ENCODE measurements around the gene LDLRAP1.
A peak's percentile ranks its signal among the peaks of the same experiment; 100 is the strongest.

Gene LDLRAP1

DNA sequence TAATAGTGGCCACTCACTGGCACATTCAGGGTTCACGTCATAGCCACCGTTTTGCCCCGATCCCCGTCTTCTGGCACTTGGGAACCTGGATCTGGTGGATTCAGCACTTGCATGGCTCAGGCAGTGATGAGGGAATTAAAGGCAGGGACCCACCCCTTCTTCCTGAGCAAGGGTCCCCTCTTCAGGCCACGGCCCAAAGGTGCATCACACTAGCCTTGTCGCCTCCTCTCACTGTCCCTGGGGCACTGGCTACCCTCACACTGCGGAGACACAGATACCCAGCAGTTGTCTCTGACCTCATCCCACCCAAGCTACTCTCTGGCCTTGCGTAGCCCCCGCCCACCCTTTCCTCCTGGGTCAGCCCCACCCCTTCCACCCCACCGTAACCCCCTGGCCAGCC, 19.9 kb upstream of the LDLRAP1 start:
- DNase-seq = no peak

DNA sequence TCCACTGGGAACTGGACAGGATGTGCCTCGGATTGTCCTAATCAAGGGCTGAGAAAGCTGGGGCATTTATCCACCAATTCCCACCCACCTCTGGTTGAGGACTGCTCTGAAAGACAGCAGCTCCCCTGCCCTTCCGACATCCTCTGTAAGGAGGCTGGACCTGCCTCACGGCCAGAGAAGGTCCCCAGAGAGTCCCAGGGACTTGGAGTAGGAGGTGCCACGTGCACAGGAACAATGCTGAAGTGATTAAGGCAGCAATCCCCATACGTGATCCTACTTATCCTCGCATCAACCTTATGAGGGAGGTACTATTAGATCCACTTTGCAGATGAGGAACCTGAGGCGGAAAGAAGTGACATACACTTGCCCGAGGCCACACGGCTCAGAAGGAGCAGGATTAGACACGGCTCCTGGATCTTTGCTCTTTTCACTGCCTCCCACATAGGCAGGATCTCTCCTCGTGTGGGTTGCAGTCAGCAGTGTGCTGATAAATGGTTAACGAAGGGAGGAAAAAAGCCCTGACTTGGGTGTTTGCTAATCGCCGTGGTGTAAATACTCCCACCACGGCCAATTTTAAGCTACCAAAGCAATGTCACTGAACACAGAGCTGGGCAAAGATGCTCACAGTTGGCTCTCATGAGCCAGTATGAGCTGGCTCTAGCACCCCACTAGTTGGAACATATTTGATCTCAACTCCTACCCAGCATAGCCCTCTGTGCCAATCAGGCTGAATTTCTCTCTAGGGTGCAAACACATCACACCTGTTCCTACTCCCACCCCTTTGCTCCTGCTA, 18.6 kb upstream of the LDLRAP1 start:
- DNase-seq = no peak

DNA sequence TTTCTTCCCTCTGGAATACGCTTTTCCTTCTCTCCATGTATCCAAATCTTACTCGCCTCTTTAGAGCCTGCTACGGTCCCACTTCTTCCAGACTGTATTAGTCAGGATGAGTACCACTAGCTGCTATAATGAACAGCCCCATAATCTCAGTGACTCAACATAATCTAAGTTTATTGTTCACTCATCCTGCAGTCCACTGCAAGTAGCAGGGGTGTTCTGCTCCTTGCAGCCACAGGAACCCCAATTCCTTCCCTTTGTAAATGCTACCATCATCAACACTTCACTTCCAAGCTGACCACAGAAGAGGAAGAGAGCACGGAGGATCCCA, 18.1 kb upstream of the LDLRAP1 start:
- no peak for DNase-seq

DNA sequence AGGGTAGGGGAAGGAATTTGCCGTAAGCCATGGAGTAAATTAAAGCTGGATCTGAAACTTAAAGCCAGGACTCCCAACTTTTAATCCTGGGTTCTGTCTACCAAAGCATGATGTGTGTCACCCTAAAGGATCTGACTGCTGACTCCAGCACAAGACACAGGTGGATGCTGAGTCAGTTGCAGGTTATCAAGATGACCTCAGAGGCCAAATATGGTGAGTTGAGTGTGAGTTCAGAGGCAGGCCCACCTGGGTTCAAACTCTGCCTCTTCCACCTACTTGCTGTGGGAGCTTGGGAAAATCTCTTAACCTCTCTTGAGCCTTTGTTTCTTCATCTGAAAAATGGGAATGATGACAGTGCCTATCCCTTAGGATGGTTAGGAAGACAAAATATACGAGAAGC, 16.7 kb upstream of the LDLRAP1 start:
- DNase-seq = no peak

DNA sequence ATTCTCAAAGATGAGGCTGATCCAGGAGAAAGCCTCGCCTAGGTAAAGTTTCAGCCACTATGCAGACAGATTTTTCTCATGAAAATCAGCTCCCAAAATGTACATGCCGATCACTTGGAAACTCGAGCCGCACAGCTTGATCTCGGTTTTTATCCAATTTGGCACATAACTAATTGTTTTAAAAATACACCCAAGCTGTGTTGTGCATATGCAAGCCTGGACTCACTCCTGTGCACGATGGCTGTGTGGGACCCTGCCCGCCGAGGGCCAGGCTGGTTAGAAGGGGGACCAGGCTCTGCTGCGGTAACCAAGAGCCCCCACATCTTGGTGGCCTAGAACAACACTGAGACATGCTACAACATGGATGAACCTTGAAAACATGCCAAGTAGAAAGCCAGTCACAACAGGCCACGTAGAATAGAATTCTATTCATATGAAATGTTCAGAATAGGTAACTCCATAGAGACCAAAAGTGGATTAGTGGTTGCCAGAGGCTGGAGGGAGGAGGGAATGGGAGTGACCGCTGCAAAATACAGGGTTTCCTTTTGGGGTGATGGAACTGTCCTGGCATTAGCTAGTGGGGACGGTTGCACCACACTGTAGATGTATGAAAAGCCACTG, 16.1 kb upstream of the LDLRAP1 start:
- peak in 2 of 56 donors; percentile 8 to 31 for DNase-seq

DNA sequence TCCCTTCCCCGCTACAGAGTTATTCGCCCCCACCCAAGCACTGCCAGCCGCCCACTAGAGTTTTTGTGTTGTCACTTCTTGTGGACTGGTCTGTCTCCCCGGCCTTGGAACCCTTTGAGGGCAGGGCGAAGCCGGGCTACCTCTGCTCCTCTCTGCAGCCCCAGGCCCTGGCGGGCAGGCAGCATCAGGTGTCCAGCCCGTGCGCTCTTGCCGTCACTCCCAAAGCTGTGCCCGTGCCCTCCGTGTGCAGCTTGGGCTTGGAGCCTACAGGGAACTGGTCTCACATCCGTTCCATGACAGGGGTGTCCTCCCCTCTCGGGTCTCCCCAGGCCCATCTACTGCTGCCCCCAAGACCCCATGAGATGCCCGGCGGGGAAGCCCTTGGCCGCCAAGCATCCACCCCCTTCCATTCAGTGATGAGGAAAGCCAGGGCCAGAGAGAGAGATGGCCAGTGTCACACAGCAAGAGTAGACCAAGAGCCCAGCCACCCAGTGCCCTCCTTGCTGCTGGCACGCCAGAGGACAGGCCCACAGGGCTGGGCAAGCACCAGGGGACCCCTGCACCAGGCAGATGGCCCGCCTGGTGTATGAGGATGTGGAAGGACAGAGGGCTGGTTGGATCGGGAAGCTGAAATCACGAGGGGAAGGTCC, 15.3 kb upstream of the LDLRAP1 start:
- no peak for DNase-seq

DNA sequence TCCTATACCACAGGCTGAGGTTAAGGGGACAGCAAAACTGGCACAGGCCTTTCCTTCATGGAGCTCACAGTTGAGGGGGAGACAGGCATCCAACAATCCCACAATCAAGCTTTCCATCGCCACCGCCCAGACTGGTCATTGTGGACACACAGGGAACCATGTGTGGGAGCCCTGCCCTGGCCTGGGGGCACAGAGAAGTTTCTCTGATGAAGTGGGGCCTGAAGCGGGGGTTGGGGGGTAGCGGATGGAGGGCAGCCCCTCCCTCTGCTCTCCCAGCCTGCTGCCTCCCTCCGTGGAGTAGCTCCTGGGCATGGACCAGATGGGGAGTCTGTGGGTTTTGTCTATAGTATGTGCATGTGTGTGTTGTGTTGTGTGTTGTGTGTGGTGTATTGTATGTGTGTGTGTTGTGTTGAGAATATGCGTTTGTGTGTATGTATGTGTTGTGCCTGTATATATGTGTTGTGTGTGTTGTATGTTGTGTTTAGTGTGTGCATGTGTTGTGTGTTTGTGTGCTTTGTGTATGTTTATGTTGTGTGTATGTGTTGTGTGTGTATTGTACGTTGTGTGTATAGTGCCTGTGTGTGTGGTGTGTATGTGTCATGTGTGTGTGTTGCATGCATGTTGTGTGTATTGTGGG, 14.4 kb upstream of the LDLRAP1 start:
- DNase-seq = no peak

DNA sequence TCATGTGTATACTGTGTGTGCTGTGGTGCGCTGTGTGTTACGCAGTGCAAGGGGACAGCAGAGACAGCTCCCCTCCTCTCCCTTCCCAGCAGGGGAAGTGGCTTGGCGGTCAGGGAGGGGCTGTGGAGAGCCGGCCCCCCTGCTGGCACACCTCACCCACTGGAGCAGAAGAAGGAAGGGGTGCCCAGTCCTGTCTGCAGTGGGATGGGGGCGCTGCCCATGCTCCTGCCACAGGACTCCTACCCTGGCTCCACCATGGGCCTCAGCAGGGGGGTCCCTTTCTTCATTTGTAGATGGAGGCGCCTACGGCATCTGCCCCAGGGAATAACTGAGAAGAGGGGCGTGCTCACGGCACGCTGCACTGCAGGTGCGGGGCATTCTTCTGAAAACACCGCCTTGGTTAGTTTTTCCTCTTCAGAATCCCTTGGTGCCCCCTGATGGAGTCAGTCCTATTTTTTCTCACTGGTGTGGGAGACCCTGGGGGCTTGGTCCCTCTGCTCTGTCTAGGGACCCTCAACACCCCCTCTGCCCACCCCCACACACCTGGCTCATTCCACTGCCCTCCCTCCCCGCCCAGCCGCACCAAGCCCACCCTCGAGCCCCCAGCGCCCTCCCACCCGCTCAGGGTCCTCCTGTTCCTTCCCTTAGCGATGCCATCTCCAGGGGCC, 13.8 kb upstream of the LDLRAP1 start:
- DNase-seq = no peak

DNA sequence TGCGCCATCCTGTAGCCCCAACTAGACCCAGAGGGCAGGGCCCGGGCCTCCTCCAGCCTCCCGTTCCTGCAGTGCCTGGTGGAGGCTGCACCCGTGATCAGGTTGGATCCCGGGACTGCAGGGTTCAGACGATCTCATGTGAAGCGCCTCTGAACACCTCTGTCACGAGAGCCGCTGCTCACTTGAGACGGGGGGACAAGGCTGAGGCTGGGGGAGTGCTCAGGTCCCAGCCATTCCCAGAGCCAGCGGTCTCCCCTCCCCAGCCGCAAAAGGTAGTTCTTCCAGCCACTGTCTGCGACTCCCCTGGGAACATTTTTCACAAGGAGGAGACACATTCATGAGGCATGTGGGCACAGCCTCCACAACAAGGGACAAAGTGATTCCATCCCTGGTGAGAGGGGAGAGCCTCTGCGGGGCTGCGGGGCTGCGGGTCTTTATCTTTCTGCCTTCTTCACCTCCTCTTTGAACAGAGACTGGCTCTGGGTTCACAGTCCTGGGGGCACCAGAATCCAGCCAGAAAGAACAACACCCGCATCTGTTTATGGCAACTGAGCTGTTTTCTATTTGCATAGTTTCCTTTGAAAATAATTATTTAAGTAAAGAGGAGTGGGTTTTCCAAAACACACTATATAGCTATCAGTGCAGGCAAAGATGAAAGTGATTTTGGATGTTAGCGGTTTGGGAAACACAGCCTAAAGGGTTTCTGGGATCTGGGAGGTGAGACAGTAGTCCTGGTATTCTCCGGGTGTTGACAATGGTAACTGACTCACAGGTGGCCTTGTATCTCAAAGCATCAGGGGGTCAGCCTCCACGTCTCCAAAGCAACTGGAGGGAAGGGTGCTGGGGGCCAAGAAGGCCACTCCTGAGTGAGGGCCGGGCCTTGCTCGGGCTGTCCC, 13.0 kb upstream of the LDLRAP1 start:
- no peak for DNase-seq

DNA sequence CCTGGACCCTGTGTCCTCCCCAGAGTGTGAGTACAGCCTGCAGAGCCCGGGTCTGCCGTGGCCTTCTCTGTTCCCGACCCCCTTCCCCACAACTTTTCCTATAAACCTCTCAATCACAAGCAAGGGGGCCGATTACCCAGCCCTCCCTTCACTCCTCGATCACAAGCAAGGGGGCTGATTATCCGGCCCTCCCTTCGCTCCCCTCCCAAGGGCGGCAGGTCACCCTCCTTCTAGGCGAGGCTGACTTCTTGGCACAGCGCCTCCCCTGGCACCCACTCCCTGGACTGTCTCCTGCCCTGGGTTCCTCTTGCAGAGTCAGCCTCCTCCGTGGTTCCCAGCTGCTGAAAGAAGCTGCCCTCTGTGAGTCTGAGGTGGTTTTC, 12.3 kb upstream of the LDLRAP1 start:
- DNase-seq = no peak

DNA sequence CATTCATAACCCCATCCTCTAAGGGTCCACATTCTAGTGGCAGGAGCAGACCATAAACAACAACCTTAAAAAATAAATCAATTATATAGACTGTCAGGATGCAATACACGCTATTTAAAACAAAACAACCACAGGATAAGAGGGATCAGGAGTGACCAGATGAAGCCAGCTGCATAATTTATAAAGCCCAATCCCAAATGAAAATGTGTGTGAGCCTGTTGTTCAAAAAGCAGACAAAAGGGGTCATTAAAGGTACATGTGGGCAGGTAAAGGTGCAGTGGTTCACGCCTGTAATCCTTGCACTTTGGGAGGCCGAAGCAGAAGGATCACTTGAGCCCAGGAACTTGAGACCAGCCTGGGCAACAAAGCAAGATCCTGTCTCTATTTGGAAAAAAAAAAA, 10.4 kb upstream of the LDLRAP1 start:
- no peak for DNase-seq

DNA sequence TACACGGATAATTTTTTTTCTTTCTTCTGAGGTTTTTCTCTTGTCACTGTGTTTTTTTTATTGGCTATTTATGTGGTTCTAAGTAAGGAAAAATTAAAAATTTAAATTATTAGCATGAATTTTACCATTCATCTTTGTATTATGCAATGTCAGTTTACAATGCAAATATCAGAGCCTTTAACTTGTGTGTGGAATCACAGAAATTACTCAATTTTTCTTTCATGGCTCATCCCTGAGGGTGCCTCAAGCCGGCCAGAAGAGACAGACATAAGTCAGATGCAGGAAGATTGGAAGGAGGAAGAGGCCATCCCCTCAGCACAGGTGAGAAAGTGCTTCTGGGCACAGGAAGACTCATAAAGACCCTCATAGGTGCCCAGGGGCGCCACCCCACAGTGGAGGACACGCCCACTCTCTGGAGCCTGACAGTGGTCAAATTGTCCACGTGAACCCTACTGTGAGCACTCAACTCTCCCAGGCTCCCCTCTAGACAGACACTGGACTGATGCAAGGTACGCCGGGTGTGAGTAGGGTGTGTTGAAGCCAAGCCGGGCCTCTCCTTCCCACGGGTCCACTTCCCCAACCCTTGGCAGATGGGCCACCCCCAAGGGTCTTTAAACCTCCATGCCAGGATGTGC, 9.5 kb upstream of the LDLRAP1 start:
- no peak for DNase-seq

DNA sequence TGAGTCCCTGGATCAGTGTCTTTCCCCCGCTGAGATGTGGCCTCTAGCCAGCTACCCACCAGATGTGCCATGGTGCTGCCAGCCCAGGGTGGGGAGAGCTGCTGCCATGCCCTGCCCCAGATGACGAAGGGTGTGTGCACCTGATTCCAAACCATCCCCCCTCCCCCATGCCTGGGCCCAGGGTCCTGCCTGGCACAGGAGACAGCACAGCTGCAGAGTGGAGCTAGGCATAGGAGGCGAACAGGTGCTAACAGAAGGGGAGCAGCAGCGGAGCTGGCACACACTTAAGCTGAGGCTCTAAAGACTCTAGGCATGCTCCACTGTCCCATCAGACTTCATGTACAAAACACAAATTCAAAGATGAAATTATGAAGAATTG, 9.0 kb upstream of the LDLRAP1 start:
- no peak for DNase-seq

DNA sequence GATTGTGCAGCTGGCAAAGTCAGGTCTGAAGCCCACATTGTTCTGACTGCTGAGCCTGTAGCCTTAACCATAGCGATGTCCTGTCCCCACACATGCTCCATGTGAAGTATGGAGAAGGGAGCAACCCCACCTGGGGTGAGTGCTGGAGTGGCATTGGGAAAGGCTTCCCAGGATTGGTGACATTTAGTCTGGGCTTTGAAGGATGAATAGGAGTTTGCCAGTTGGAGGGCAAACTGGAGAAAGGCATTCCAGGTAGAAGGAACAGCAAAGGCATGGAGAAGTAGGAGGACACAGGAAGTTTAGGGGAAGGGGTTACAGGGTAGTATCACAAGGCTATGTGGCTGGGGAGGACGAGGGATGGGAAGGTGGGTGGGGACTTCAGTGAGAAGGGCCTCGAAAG, 7.3 kb upstream of the LDLRAP1 start:
- DNase-seq = no peak

DNA sequence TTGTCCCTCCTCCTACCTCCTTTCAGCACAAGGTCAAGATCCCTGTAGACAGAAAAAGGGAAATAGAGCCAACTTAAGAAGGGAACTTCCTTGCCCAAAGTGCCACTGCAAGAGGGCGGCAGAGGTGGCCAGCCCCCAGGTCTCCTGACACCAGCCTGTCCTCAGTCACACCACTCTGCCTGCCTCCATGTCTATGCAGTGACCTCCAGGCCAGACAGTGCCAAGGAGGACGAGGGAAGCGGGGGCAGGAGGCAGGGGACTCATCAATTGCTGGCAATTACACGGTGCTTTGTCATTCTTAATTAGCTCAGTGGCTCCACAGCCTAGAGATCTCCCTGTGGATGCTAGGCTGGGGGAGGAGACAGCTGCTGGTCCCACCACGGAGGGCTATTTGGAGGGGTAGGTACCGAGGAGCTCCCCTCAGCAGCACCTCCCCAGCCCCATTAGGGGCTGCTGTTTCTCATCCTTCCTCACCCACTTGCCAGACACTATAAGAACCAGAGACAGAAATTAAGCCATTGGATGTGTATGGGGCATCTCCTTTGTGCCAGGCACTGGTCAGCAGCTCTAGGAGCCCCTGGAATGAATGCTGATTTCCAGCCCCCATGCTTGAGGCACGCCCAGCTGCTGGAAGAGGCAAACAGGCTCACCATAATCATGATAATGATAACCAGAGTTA, 6.1 kb upstream of the LDLRAP1 start:
- no peak for DNase-seq

DNA sequence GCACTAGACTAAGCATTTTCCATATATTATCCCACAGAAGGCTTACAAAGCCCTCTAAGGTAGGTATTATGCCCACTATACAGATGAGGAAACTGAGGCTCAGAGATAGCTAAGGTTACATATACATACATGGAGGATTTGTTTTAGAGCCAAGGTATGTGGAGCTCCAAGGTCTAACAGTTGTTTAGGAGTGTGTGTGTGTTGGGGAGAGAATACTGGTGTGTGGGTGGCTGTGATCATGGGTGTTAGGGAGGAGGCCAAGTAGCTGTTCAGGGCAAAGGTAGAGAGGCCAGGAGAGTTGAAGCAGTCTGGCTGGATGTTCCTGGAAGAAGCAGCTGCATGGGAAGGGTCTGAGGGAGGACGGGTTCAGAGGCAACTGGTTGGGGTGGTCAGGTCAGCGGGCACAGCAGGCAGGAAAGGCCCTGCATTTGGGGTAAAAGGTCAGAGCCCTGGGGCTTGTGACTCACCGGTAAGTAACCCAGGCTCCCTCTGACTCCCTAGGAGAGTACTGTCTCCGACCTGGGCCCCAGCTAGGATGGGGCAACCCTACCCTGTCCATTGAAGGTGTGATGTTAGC, 5.1 kb upstream of the LDLRAP1 start:
- no peak for DNase-seq

DNA sequence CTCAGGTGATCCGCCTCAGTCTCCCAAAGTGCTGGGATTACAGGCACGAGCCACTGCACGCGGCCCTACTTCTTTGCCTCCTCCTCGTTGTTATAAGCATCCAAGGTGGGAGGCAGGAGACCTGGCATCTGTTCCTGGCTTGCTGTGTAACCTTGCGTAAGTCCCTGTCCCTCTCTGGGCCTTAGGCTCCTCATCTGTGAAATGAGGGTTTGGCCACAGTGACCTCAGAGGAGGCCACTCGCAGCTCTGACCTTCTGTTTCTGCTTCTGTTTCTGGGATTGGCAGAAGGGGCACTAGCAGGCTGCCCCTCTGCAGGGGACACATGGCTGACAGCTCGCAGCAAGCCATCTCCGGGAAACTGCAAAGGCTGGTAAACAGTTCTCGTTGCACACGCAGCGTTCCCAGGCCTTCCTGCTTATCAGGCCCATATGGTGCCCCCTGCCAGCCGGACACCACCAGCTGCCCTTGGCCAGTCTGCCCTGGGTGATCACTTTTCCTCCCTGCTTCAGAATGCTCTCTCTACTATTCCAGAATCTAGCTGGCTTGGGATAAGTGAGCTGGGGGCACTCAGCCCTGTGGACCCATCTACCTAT, 2.6 kb upstream of the LDLRAP1 start:
- DNase-seq = no peak

DNA sequence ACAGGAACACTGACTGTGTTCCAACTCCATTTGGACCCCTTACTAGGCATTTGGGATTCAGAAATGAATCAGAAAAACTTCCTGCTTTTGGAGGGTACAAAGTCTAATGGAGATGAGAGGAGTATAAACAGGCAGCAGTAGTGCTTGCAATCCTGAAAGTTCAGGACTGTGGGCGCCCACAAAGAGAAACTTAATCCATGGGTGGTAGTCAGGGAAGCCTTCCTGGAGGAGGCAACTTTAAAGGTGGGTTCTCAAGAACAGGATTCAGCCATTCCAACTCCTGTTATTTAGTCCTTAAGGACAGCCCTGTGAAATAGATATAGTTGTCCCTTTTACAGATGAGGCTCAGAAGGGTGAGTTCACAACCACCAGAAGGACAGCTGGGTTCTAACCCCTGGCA, 2.0 kb upstream of the LDLRAP1 start:
- no peak for DNase-seq

Measured in amygdala (tissue), 56 donors.